OCI-LY3 (cell line): Measurements from ENCODE around the gene SLMAP.

Source experiments
- H2AFZ ChIP-seq: fragments of 200-600, 300-600 bp; shearing (Covaris generic); 2 replicates; pipeline ENCODE4 v1.6.0; 2014; ENCODE audit warnings: antibody characterized with exemption, low read depth, low read length
- H3K27ac ChIP-seq: fragments of 200-600, 300-600 bp; sonication (generic); 2 replicates; pipeline ENCODE4 v1.5.1; 2014; ENCODE audit warnings: mild to moderate bottlenecking, low read length, moderate library complexity, mixed read lengths
- H3K27me3 ChIP-seq: fragments of 200-600, 300-600 bp; sonication (generic); 2 replicates; pipeline ENCODE4 v1.6.1; 2014; ENCODE audit warnings: low read depth, low read length, mixed read lengths
- H3K36me3 ChIP-seq: fragments of 200-600, 300-600 bp; sonication (generic); replicated peaks from 2 replicates; pipeline ENCODE3; 2014; ENCODE audit warnings: low read depth, low read length, mixed read lengths
- H3K4me1 ChIP-seq: fragments of 300-600, 200-600 bp; sonication (generic); 2 replicates; pipeline ENCODE4 v1.6.1; 2014; ENCODE audit warnings: low read length, mixed read lengths
- H3K4me2 ChIP-seq: fragments of 200-600, 300-600 bp; sonication (generic); 2 replicates; pipeline ENCODE4 v1.6.1; 2014; ENCODE audit warnings: low read length, mixed read lengths
- H3K4me3 ChIP-seq: fragments of 300-600, 200-600 bp; sonication (generic); 2 replicates; pipeline ENCODE4 v1.5.1; 2014; ENCODE audit warnings: antibody characterized with exemption, mild to moderate bottlenecking, low read length, moderate library complexity
- H3K79me2 ChIP-seq: fragments of 300-600, 200-600 bp; shearing (Covaris generic); 2 replicates; pipeline ENCODE4 v1.6.1; 2014; ENCODE audit warnings: mild to moderate bottlenecking, low read length, mixed read lengths
- H3K9ac ChIP-seq: fragments of 300-600, 200-600 bp; shearing (Covaris generic); 2 replicates; pipeline ENCODE4 v1.6.0; 2014; ENCODE audit warnings: mild to moderate bottlenecking, low read length, moderate library complexity
- H3K9me3 ChIP-seq: fragments of 200-600, 300-600 bp; shearing (Covaris generic); 2 replicates; pipeline ENCODE4 v1.6.1; 2014; ENCODE audit warnings: low read length, mixed read lengths; ENCODE audit not compliant: insufficient read depth
- H4K20me1 ChIP-seq: fragments of 200-600, 300-600 bp; sonication (generic); 2 replicates; pipeline ENCODE4 v1.6.1; 2016; ENCODE audit warnings: low read length, mixed read lengths; ENCODE audit not compliant: insufficient read depth
- CTCF ChIP-seq: fragments of 200-600, 300-600 bp; sonication (generic); IDR thresholded peaks from 2 replicates; pipeline ENCODE4 v1.5.1; 2014; ENCODE audit warnings: antibody characterized with exemption, low read length, low read depth
- EZH2phosphoT487 ChIP-seq: fragments of 200-600 bp; shearing (Covaris generic); IDR thresholded peaks from 2 replicates; pipeline ENCODE4 v1.6.1; 2018; ENCODE audit warnings: antibody characterized with exemption, mixed run types, low read depth

The SLMAP gene

DNA sequence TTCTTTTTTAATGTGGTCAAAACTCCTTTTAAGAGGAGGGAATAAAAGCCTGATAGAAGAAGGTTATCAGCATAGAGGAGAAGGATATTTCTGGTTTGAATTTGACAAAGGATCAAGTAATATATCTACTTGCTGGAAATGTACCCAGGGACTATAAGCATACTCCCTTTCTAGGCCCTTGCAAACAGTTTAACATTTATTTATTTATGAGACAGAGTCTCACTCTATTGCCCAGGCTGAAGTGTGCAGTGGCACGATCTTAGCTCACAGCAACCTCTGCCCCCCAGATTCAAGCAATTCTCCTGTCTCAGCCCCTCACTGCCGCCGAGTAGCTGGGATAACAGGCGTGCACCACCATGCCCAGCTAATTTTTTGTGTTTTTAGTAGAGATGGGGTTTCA lies 71.6 kb downstream of the SLMAP start:
- Histone ChIP-seq H2AFZ (no peak overlapping the region), H4K20me1 (peaks cover 19% of the 10 kb centered on the region; the same call in 1 of the 2 replicates), H3K27me3 (no peaks in the 10 kb centered on the region), H3K4me1 (no peaks in the 10 kb centered on the region), H3K79me2 (peaks cover 26% of the 10 kb centered on the region), H3K4me2 (no peak overlapping the region), H3K9me3 (no peaks in the 10 kb centered on the region), H3K27ac (no peak overlapping the region), H3K9ac (no peak overlapping the region), H3K36me3 (peaks cover 11% of the 10 kb centered on the region), H3K4me3 (no peak overlapping the region)
- TF ChIP-seq CTCF, result no peak
- no peak for TF ChIP-seq EZH2phosphoT487

- peaks cover 4% of the 10 kb centered on the region for H3K79me2 ChIP-seq
- no peak overlapping the region for H3K27ac ChIP-seq
- 0 out of 2 replicates have a peak, but pooled peaks cover 2% of the 10 kb centered on the region for H4K20me1 ChIP-seq
- no peaks in the 10 kb centered on the region for H3K4me1 ChIP-seq
- no peak overlapping the region for H3K4me2 ChIP-seq
- H3K27me3 ChIP-seq, result no peaks in the 10 kb centered on the region
- H3K9me3 ChIP-seq, result no peaks in the 10 kb centered on the region
- peaks cover 15% of the 10 kb centered on the region for H3K36me3 ChIP-seq
- no peak overlapping the region for H3K4me3 ChIP-seq
- no peak overlapping the region for H3K9ac ChIP-seq
- no peak overlapping the region for H2AFZ ChIP-seq
- no peak for TF ChIP-seq EZH2phosphoT487
- TF ChIP-seq CTCF, result no peak
Measured at GRCh38 chr3:57832486-57832885, 76.4 kb downstream of the SLMAP start.

GRCh38 chr3:57832900-57833313 lies 76.8 kb downstream of the SLMAP start:
- H2AFZ ChIP-seq, result no peak overlapping the region
- H3K27me3 ChIP-seq, result no peaks in the 10 kb centered on the region
- no peaks in the 10 kb centered on the region for H3K79me2 ChIP-seq
- H3K9me3 ChIP-seq, result no peaks in the 10 kb centered on the region
- peaks cover 15% of the 10 kb centered on the region for H3K36me3 ChIP-seq
- no peaks in the 10 kb centered on the region for H4K20me1 ChIP-seq
- no peak overlapping the region for H3K4me3 ChIP-seq
- H3K9ac ChIP-seq, result no peak overlapping the region
- H3K4me2 ChIP-seq, result no peak overlapping the region
- no peak overlapping the region for H3K27ac ChIP-seq
- TF ChIP-seq EZH2phosphoT487 (no peak), CTCF (no peak)
- no peaks in the 10 kb centered on the region for H3K4me1 ChIP-seq

DNA sequence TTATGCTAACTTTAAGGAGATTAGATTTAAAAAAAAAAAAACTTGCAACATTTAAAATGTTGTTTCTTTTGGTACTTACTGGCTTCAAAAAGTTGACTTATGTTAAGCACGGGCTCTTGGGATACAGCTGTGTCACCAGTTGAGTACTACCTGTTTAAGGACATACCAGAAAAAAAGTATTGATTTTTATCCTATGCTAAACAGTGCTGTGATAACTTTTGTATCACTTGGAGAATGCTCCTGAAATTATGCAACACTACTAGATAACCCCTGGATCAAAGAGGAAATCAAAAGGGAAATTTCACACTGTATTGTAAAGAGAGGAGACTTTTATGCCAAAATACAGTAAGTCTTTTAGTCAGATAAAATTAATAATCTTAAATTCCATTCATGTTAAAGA lies 77.7 kb downstream of the SLMAP start:
- TF ChIP-seq EZH2phosphoT487 (no peak), CTCF (no peak)
- Histone ChIP-seq H3K4me1 (no peaks in the 10 kb centered on the region), H3K4me2 (no peak overlapping the region), H3K9me3 (no peaks in the 10 kb centered on the region), H3K9ac (no peak overlapping the region), H3K27me3 (no peaks in the 10 kb centered on the region), H3K36me3 (peaks cover 15% of the 10 kb centered on the region), H3K79me2 (no peaks in the 10 kb centered on the region), H4K20me1 (0 out of 2 replicates have a peak, but pooled peaks cover 4% of the 10 kb centered on the region), H3K4me3 (no peak overlapping the region), H2AFZ (no peak overlapping the region), H3K27ac (no peak overlapping the region)
